Erythroblast (primary cell): ENCODE results near the gene MYH10.

Experiments used
- GATA1 ChIP-seq: IDR thresholded peaks from 2 replicates; pipeline ENCODE4 v1.6.1; 2011; ENCODE audit warnings: low read depth, mild to moderate bottlenecking, control low read depth, low read length, moderate library complexity
- POLR2A ChIP-seq: IDR thresholded peaks from 2 replicates; pipeline ENCODE4 v1.6.1; 2011; ENCODE audit warnings: mild to moderate bottlenecking, low read length

- TF ChIP-seq POLR2A, result no peak
- no peak for TF ChIP-seq GATA1
Measured at GRCh38 chr17:8503807-8504206, 126.7 kb downstream of the MYH10 start.
